HG03442 (cell line): ENCODE measurements around the gene CELSR1.

Experiments used
- ATAC-seq: cut with Tn5 transposase; IDR thresholded peaks from one replicate; pipeline ENCODE4 v1.9.1; 2021; ENCODE audit warnings: mild to moderate bottlenecking, moderate library complexity; ENCODE audit not compliant: unreplicated experiment

CELSR1 gene

DNA sequence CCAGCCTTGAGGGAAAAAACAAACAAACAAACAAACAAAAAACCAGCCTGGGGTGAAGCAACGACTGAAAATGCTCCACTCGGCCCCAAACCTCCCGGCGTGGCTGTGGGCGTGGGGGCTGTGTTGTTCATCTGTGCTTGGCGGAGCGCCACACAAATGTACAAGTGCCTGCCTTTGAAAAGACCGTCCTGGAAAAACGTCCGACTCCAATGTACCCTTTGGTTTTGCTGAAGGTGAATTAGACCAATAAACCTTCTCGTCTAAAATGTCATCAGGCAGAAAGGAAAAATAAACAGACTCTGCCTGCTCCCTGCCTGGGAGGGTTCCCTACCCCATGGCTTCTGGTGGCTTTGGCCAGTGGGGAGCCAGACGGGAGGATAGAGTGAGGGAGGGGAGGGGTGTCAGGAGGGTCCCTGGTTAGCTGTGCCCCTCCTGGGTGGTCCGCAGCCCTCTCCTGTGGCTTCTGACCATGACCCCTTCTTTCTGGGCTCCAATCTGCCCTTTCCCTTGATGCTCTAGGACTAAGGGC is 108.0 kb downstream of the CELSR1 start:
- no peak for ATAC-seq

DNA sequence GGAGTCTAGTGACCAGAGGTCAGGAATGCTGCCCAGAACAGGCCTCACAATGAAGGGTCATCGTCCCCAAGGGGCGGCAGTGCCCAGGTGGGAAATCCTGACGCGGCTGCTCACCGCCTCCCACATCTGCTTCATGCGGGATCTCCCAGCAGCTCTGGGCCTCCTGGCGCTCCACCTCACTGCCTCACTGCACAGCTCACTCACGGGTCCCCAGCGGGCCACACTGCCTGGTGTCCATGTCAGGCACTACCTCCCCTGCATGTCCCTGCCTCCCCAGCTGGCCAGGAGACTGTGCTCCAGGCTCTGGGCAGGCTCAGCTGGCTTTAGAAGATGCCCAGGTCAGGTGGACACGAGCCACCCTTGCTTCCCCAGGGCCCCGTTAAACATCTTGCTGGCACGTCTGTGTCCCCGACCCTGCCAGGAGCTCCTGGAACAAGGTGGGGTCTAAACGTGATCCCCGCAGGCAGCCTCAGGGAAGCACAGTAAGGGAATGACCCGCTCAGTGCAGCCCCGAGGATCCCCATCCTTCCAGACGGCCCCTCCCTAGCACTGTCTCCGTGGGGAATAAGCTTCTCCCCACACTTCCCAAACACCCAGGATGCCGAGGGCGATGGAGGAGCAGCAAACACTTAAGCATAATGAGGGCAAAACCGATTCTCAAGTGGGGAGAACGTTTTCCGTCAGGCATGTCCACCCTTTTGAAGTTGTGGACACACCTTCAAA is 108.7 kb downstream of the CELSR1 start:
- no peak for ATAC-seq

DNA sequence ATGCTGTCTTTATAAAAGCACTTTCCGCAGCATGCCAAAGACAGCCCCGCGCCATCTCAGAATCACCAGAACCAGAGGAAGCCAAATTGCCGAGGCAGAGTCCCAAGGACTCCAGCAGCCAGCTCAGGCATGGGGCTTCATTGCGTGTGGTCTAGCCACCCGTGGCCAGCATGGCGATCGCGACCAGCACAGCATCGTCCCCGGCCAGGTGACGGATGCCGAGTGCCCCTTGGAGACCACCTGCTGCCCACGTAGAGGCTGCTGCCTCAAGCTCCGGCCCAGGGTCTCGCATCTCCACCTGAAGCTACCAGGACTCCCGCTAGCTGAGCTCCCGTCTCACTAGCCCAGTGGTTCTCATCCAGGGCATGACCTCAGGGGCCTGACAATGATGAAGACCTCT is 109.2 kb downstream of the CELSR1 start:
- no peak for ATAC-seq

DNA sequence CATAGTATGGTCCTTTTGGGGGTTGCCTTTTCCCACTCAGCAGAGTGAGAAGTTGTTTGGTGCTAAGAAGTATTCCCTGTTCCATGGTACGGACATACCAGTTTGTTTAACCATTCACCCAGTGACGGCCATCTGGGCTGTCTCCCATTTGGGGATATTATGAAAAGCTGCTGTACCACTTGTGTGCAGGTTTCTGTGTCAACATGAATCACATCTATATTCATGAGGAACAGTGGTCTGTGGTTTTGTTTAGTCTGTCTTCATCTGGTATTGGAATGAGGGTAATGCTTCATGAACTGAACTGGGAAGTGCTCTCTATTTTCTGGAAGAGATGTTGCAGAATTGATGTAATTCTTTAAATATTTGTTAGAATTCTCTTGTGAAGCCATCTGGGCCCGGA is 112.4 kb downstream of the CELSR1 start:
- ATAC-seq: no peak

DNA sequence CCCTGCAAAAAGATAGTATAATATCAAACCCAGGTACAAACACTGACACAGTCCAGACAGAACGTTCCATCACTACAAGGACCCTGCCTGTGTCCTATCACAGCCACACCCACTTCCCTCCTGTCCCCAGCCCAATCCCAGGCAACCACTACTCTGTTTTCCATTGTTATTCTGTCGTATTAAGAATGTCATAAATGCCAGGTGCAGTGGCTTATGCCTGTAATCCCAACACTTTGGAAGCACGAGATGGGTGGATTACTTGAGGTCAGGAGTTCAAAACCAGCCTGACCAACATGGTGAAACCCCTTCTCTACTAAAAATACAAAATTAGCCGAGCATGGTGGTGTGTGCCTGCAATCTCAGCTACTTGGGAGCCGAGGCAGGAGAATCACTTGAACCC is 112.9 kb downstream of the CELSR1 start:
- ATAC-seq: no peak

DNA sequence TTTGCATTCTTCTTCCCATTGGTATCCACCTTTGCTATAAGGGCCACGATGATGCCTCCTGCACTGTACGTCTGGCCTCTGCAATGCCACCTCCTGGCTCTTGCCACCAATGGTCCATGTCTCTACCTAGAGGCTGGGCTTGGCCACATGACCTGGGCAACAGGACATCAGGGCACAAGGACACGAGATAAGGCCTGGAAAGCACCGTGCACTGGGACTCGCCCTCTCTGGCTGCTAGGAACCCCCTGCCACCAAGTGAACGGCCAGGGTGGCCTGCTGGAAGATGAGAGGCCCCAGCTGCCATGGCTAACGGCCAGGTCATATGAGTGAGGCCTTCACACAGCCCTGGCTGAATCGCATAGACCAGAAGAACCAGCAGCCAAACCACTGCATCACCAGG is 114.5 kb downstream of the CELSR1 start:
- no peak for ATAC-seq

DNA sequence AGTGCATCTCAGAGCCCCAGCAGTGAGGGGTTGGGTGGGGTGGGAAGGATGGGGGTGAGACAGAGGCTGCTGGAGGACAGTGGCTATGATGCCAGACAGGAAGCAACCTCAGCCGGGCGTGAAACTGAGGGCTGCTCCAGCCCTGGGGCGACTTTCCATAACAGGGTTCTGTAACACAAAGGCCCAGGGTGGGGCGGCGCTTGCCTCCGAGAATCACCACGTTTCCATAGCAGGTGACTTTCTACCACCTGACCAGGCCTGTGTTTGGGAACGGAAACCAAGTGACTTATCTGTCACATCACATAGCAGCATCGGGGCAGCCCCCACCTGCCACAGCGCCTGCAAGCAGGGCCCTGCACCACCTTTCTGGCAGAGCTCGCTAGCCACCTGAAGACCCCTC is 116.2 kb downstream of the CELSR1 start:
- no peak for ATAC-seq

DNA sequence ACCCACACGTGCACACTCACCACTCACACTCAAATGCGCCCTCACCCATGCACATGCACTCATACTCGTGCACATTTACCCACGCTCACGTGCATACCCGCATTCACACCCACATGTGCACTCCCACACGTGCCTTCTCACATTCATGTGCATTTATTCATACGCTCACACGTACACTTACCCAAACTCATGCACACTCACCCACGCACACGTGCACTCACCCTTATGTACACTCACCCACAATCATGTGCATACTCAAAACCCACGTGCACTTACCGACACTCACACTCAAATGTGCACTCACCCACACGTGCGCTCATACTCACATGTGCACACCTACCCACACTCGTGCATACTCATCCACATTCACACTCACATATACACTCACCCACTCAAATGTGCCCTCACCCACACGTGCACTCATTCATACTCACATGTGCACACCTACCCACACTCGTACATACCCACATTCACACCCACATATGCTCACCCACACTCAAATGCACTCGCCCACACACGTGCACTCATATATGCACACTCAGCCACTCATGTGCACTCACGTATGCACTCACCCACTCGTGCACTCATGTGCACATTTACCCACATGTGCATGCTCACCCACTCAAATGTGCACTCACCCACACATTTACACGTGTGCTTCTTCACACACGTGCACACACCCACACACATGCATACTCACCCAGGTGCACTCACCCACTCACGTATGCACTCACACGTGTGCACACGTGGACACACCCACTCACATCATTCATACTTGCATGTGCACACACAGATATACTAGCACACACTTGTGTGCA is 117.5 kb downstream of the CELSR1 start:
- ATAC-seq: no peak

DNA sequence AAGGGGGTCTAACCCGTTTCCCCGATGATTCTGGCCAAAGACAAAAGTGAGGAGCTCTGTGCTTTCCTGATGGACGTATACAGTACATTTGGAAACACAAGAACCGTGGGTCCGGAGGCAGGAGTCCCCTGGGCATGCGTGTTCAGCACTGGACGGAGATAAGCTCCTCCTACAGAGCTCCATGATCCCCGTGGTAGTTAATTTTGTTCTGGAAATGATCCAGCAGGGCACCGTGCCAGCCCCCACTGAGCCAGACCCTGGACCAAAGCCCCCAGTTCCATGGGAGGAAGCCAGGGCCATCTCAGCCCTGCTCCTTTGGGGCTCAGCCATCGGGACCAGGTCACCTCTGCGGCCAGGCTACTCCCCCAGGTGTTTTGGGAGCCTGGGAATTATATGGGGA is 118.6 kb downstream of the CELSR1 start:
- no peak for ATAC-seq

DNA sequence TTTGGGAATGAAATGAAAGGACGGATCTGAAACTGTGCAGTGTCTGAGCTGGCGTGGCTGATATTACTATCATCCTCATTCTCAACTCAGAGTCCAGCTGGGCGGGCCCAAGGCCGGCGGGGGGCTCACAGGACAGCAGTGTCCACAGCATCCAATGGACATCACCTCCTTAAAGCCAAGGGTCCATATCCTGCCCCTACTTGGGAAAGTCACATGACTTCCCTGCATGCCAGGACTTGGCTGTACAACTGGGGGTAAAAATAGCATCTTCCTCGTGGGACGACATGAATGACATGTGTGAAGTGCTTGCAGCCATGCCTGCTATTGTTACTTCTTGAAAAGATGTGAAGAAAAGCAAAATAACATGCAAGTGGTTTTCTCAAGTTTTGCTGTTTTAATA is 119.7 kb downstream of the CELSR1 start:
- no peak for ATAC-seq

DNA sequence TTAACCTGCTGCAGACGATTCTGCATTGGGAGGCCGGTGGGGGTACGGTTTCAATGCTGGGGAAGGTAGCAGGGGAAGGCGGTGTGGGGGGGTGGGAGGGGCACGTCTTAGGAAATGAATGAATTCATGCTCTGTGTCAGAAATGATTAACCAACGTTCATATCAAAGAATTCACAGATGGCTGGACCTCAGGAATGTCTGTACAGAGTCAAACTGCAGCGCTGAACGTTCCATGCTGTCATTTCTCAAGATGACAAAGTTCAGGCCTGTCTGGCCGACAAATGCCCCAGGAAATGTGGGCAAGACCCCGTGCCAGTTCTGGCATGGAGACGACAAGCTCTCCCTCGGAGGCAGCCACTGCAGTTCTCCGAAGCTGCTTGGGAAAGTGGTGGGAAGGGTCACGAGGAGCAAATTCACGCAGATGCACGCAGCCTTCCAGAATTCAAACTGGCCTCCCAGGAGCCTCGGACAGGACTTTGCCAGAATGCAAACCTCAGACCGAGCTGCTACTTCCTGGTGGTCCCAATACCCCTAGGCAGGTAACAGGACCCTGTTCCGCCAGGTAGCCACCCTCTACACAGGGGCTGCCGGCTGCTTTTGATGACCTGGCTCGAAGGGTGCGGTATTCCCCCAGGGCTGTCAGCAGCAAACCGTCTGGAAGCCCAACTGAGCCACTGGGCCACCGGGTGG is 120.4 kb downstream of the CELSR1 start:
- ATAC-seq: no peak

DNA sequence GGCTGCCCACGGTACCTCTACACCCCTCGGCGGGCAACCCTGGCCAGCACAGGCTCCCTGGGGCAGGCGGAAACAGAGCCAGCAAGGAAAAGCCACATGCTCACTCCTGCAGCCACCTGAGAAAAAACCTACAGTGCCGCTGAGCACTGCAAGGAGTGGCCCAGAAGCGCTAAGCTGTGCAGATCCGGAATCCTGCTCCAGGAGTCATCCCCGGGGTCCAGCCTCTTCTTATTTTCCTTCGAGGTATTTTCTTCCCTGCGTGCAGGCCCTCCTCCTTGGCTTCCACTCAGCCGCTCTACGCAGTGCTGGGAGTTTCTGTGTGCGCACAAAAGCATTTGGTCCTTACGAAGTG is 120.9 kb downstream of the CELSR1 start:
- no peak for ATAC-seq

DNA sequence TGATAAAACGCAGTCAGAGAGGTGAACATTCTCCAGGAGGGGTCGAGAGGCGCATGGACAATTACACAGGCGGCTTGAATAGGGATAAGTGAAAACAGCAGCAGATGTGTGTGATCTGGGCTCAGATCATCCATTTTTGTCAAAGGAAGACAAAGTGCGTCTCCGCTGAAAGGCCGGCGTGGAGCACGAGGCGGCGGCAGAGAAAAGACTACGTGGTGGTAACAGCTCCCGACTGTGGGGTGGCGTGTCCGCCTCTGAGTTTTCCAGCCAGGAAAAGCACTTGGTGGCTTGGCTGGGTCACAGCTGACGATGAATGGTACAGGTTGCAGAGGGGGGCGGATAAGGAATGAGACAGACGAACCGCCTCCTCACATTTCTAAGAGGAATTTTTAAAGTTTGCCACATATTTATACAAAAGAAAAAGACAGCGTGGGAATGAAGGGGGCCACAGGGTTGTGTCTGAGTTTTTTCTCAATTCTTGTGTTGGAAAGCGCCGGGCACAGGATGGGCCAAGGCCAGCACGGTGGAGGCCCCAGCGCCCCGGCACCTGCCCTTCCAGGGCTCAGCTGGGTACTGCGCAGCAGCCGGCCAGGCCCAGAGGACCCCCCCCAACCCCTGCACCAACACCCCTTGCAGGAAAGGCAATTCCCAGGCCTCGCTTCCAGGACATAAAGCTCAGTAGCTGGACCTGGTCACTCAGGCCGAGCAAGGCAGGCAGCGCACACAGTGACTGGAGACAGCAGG is 121.5 kb downstream of the CELSR1 start:
- no peak for ATAC-seq

DNA sequence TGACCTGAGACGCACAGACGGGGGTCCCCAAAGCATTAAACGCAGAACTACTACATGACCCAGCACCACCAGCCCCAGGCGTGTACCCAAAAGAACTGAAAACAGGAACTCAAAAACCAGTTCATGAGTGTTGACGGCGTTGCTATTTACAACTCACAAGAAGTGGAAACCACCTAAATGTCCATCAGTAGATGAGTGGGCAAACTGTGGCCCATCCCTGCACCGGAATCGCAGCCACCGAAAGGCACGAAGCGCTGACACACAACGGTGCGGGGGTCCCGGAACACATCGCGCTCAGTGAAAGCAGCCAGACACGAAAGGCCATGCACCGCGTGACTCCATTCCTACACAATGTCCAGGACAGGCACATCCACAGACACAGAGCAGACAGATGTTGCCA is 122.7 kb downstream of the CELSR1 start:
- ATAC-seq: no peak

DNA sequence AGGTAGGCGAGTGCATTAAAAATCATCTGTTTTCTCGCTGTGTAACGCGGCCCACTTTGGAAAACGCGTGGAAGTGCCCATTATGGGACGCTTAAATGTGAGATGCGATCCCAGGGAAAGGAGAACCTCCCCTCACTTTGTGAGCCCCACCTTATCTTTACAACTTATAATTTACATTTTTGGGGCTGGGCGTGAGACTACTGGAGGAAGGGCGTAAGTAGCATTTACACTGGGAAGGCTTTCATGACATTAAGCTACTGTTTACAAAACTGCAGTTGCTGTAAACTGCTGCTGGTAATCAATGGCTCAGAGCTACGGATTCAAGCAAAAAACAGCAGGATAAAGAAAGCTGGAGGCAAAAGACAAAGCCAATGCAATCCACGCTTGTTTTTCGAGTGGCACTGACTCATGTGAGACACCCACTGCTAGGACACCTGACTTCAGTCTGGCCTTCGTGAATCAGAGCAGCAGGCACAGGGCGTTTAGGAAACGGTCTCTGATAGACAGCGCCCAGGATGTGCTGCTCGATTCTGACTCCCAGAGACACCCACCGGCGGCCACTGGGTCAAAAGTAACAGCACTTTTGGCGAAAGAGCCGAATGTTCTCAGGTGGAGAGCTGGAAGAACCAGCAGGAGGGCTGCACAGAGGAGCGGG is 123.6 kb downstream of the CELSR1 start:
- ATAC-seq: no peak

DNA sequence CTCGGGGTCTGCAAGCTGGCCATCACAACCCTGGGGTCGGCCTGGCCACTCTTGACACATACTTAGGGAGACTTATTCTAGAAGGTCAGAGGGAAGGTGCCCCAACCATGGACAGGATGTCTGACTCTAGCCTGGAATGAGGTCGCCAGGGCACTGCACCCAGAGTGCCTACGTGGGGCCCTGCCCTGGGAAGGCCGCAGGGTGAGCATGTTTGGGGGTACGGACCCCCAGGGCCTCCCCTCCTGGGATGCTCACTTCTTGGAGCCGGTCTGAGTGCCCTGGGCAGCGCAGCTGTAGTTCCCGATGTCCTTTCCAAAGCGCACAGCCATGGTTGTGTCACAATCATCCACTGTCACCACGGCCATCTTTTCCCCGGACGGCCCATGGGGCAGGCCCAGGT is 126.1 kb downstream of the CELSR1 start:
- no peak for ATAC-seq

DNA sequence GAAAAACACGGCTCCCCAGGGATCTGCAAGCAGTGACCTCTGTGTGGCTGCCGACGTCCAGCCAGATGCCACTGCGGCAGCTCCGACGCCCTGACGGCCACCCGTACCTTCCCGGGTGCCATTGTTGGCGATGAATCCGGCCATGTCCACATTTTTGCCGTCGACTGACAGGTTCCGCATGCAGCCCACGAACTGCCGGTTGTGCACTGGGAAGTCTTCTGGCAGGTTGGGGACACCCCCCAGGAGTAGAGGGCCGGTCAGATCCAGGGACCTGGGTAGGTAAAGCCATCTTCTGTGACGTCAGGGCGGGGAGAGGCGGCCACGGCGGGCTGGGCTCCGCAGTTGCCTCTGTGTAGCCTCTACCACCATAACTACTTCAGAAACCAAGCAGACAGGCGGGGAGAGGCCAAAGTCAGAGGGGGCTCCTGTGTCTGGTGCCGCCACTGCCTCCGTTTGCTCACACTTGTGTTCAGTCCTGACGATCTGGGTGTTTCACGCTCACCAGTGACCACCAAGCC is 127.1 kb downstream of the CELSR1 start:
- ATAC-seq: no peak

DNA sequence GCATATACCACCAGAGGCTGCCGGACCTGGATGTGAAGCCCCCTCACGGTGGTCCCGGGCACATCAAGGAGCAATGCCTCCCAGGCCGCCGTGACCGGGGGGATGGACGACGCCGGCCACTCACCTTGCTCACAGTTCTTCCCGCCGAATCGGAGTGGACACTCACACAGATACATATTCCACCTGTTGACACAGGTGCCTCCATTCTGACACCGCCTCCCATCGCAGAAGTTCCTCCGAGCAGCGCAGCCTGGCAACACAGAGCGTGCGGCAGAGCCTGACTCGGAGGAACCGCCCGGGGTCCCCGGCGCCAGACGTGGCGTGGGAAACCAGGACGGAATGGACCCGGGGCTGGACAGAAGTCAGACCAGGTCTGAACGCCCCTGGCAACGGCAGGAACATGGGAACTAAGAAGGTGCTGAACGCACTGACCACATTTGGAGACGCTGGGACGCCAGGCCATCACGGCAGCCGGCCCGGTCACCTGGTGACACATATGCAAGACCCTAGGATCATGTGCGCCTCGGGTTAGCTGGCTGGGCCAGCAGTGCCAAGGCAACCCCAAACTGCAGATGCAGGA is 127.7 kb downstream of the CELSR1 start:
- ATAC-seq: no peak

DNA sequence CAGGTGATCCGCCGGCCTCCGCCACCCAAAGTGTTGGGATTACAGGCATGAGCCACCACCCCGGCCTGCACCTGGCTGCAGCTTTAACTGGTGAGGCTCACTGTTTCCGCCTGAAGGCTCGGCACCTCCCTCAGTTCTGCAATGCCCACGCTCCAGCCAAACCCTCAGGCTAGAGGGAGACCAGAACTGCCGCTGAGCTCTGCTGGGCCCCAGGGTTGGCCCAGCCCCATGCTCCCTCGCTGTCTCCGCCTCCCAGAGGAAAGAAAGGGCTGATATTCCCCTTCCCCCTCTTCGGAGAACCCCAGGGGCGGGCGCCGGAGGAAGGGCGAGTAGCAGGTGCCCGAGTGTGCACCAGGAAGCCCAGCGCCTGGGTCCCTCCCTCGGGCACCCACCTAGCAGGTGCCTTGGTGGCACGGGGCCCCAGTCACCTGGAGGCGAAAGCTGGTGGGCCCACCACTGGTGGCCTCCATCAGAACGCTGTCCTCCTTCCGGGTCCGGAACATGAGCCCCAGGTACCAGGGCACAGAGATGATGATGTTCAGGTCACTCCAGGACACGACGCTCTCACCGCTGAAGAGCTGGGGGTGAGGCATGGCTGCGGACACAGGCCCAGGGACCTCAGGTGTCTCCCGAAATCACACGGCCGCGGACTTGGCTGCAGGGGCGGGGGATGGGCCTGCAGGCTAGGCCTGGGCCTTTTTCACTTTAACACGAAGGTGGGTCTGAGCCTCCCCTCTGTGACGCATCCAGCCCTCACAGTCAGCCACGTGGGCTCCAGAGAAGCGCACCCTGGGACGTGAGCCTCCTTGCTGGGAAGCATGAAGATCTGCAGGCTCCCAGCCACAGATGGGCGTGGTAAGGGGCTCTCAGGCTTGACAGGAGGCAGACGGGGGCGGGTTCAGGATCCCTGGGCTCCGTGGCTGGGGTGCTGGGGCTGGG is 128.6 kb downstream of the CELSR1 start:
- ATAC-seq: no peak
